Measurements from ENCODE around the gene BLTP3B. TPM values are rescaled to one million over a fixed set of nuclear protein-coding genes. Genes with fewer than 3 reads are reported as not detected.

Gene BLTP3B
- total and polyA plus RNA-seq, 4 experiments from 2014 or later = 11.0 to 16.8 (median 15.5) TPM

- Histone ChIP-seq H3K27ac (ENCODE audit: low read depth, low read length) (no peak overlapping the region), H3K27me3 (ENCODE audit: insufficient read depth, low read length) (no peaks in the 10 kb centered on the region), H3K4me3 (ENCODE audit: low read length in 2 of 2) (no peak overlapping the region), H3K36me3 (ENCODE audit: insufficient read depth, low read length) (no peaks in the 10 kb centered on the region), H3K9me3 (ENCODE audit: control insufficient read depth in 1 of 2, low read length in 2 of 2) (no peaks in the 10 kb centered on the region), H3K4me1 (ENCODE audit: insufficient read depth, low read length) (no peaks in the 10 kb centered on the region)
- POLR2A ChIA-PET (ENCODE audit: partially characterized antibody) = no interaction called here
- no peak for DNase-seq
- no peak overlapping the region for H3K4me3 Mint-ChIP-seq
- peaks cover 0 to 2% (median 0%) of the 10 kb centered on the region in 8 donors for H3K9me3 Mint-ChIP-seq
- CTCF ChIA-PET (ENCODE audit: partially characterized antibody) = interaction anchor here (1.0 kb wide), 1 partner anchor 17 kb away, joined by 3 read pairs; no protein-coding TSS in a partner anchor
- intact Hi-C loops (cut with micrococcal nuclease) = no loop called here
- no peak overlapping the region for H3K27ac Mint-ChIP-seq
- H3K4me1 Mint-ChIP-seq = no peaks in the 10 kb centered on the region
- H3K36me3 Mint-ChIP-seq = peaks cover 16 to 19% of the 10 kb centered on the region in 2 donors
- no peaks in the 10 kb centered on the region for H3K27me3 Mint-ChIP-seq
Observed at GRCh38 chr12:100171248-100171647, 28.6 kb upstream of the BLTP3B start.

GRCh38 chr12:100170313-100170858, 27.7 kb upstream of the BLTP3B start:
- Histone ChIP-seq H3K4me1 (ENCODE audit: insufficient read depth, low read length) (no peaks in the 10 kb centered on the region), H3K9me3 (ENCODE audit: control insufficient read depth in 1 of 2, low read length in 2 of 2) (no peaks in the 10 kb centered on the region), H3K4me3 (ENCODE audit: low read length in 2 of 2) (no peak overlapping the region), H3K27me3 (ENCODE audit: insufficient read depth, low read length) (no peaks in the 10 kb centered on the region), H3K27ac (ENCODE audit: low read depth, low read length) (no peak overlapping the region), H3K36me3 (ENCODE audit: insufficient read depth, low read length) (no peaks in the 10 kb centered on the region)
- CTCF ChIA-PET (ENCODE audit: partially characterized antibody) = interaction anchor here (2.3 kb wide), 1 partner anchor 15 kb away, joined by 11 read pairs; no protein-coding TSS in a partner anchor
- H3K36me3 Mint-ChIP-seq = peaks cover 16 to 19% of the 10 kb centered on the region in 2 donors
- no peak overlapping the region for H3K4me3 Mint-ChIP-seq
- intact Hi-C loops (cut with micrococcal nuclease) = no loop called here
- H3K27me3 Mint-ChIP-seq = no peaks in the 10 kb centered on the region
- no peak for DNase-seq
- H3K27ac Mint-ChIP-seq = no peak overlapping the region
- H3K4me1 Mint-ChIP-seq = peaks cover 0 to 2% (median 0%) of the 10 kb centered on the region in 4 donors
- H3K9me3 Mint-ChIP-seq = peaks cover 0 to 2% (median 0%) of the 10 kb centered on the region in 8 donors
- POLR2A ChIA-PET (ENCODE audit: partially characterized antibody) = no interaction called here

- ChIA-PET CTCF (ENCODE audit: partially characterized antibody) (interaction anchor here (2.3 kb wide), 1 partner anchor 14 kb away, joined by 11 read pairs; no protein-coding TSS in a partner anchor), POLR2A (ENCODE audit: partially characterized antibody) (no interaction called here)
- no peak overlapping the region for H3K4me3 Mint-ChIP-seq
- peaks cover 0 to 2% (median 0%) of the 10 kb centered on the region in 8 donors for H3K9me3 Mint-ChIP-seq
- H3K9me3 ChIP-seq (ENCODE audit: control insufficient read depth in 1 of 2, low read length in 2 of 2) = no peaks in the 10 kb centered on the region
- no peak overlapping the region for H3K27ac ChIP-seq (ENCODE audit: low read depth, low read length)
- H3K36me3 Mint-ChIP-seq = peaks cover 6 to 13% of the 10 kb centered on the region in 2 donors
- peaks cover 0 to 3% (median under 1%) of the 10 kb centered on the region in 4 donors for H3K4me1 Mint-ChIP-seq
- intact Hi-C loops (cut with micrococcal nuclease) = no loop called here
- no peak overlapping the region for H3K4me3 ChIP-seq (ENCODE audit: low read length in 2 of 2)
- no peak for DNase-seq
- no peaks in the 10 kb centered on the region for H3K27me3 Mint-ChIP-seq
- H3K27me3 ChIP-seq (ENCODE audit: insufficient read depth, low read length) = no peaks in the 10 kb centered on the region
- no peaks in the 10 kb centered on the region for H3K4me1 ChIP-seq (ENCODE audit: insufficient read depth, low read length)
- no peak overlapping the region for H3K27ac Mint-ChIP-seq
- H3K36me3 ChIP-seq (ENCODE audit: insufficient read depth, low read length) = no peaks in the 10 kb centered on the region
Observed at GRCh38 chr12:100169345-100169744, 26.7 kb upstream of the BLTP3B start.

- CTCF ChIA-PET (ENCODE audit: partially characterized antibody) = interaction anchor here (2.3 kb wide), 1 partner anchor 13 kb away, joined by 11 read pairs; no protein-coding TSS in a partner anchor
- POLR2A ChIA-PET (ENCODE audit: partially characterized antibody) = interaction anchor here (0.5 kb wide), 1 partner anchor 17 kb away, joined by 3 read pairs; no protein-coding TSS in a partner anchor
Observed at GRCh38 chr12:100168562-100168961, 25.9 kb upstream of the BLTP3B start.

GRCh38 chr12:100166232-100166631, 23.6 kb upstream of the BLTP3B start:
- no peak for DNase-seq
- no peaks in the 10 kb centered on the region for H3K27me3 ChIP-seq (ENCODE audit: insufficient read depth, low read length)
- H3K4me3 Mint-ChIP-seq = no peak overlapping the region
- H3K4me1 Mint-ChIP-seq = peaks cover 7 to 12% (median 9%) of the 10 kb centered on the region in 4 donors
- no peaks in the 10 kb centered on the region for H3K27me3 Mint-ChIP-seq
- peaks cover 5% of the 10 kb centered on the region for H3K4me1 ChIP-seq (ENCODE audit: insufficient read depth, low read length)
- H3K9me3 ChIP-seq (ENCODE audit: control insufficient read depth in 1 of 2, low read length in 2 of 2) = no peaks in the 10 kb centered on the region
- POLR2A ChIA-PET (ENCODE audit: partially characterized antibody) = no interaction called here
- H3K27ac ChIP-seq (ENCODE audit: low read depth, low read length) = no peak overlapping the region
- H3K4me3 ChIP-seq (ENCODE audit: low read length in 2 of 2) = no peak overlapping the region
- H3K27ac Mint-ChIP-seq = no peak overlapping the region
- H3K36me3 Mint-ChIP-seq = peaks cover 0 to 3% of the 10 kb centered on the region in 2 donors
- intact Hi-C loops (cut with micrococcal nuclease) = no loop called here
- CTCF ChIA-PET (ENCODE audit: partially characterized antibody) = interaction anchor here (1.1 to 6.2 kb wide), 2 partner anchors 8 to 12 kb away, joined by 4 to 64 read pairs; no protein-coding TSS in a partner anchor
- H3K36me3 ChIP-seq (ENCODE audit: insufficient read depth, low read length) = no peaks in the 10 kb centered on the region
- peaks cover 0 to 2% (median 0%) of the 10 kb centered on the region in 8 donors for H3K9me3 Mint-ChIP-seq

More at GRCh38 chr12:100168562-100168961, 25.9 kb upstream of the BLTP3B start:
- Histone ChIP-seq H3K4me1 (ENCODE audit: insufficient read depth, low read length) (peaks cover 3% of the 10 kb centered on the region), H3K9me3 (ENCODE audit: control insufficient read depth in 1 of 2, low read length in 2 of 2) (no peaks in the 10 kb centered on the region), H3K36me3 (ENCODE audit: insufficient read depth, low read length) (no peaks in the 10 kb centered on the region), H3K27ac (ENCODE audit: low read depth, low read length) (no peak overlapping the region), H3K4me3 (ENCODE audit: low read length in 2 of 2) (no peak overlapping the region), H3K27me3 (ENCODE audit: insufficient read depth, low read length) (no peaks in the 10 kb centered on the region)
- H3K9me3 Mint-ChIP-seq = peaks cover 0 to 2% (median 0%) of the 10 kb centered on the region in 8 donors
- intact Hi-C loops (cut with micrococcal nuclease) = no loop called here
- peaks cover 6 to 9% (median 6%) of the 10 kb centered on the region in 4 donors for H3K4me1 Mint-ChIP-seq
- peaks cover 4 to 12% of the 10 kb centered on the region in 2 donors for H3K36me3 Mint-ChIP-seq
- H3K27me3 Mint-ChIP-seq = no peaks in the 10 kb centered on the region
- H3K4me3 Mint-ChIP-seq = no peak overlapping the region
- no peak overlapping the region for H3K27ac Mint-ChIP-seq
- DNase-seq = no peak

GRCh38 chr12:100165356-100165755, 22.7 kb upstream of the BLTP3B start:
- POLR2A ChIA-PET (ENCODE audit: partially characterized antibody) = interaction anchor here (0.6 to 3.2 kb wide), 2 partner anchors 16 to 35 kb away, joined by 5 to 13 read pairs; partner anchors contain the start of gene ACTR6
- peaks cover 7 to 12% (median 9%) of the 10 kb centered on the region in 4 donors for H3K4me1 Mint-ChIP-seq

GRCh38 chr12:100164153-100164704, 21.6 kb upstream of the BLTP3B start:
- Mint-ChIP-seq H3K4me1 (peaks cover 7 to 12% (median 9%) of the 10 kb centered on the region in 4 donors), H3K36me3 (peaks cover 0 to 4% of the 10 kb centered on the region in 2 donors), H3K9me3 (no peaks in the 10 kb centered on the region), H3K27ac (peak overlapping the region in 3 of 7 donors; percentile 43 to 88 (median 59)), H3K4me3 (peak overlapping the region; percentile 45 to 77 (median 71)), H3K27me3 (no peaks in the 10 kb centered on the region)
- H3K36me3 ChIP-seq (ENCODE audit: insufficient read depth, low read length) = no peaks in the 10 kb centered on the region
- no peak overlapping the region for H3K4me3 ChIP-seq (ENCODE audit: low read length in 2 of 2)
- intact Hi-C loops (cut with micrococcal nuclease) = loop anchor here (1.0 kb wide), 1 partner anchor 36 kb away; the partner anchor contains the start of gene ACTR6
- H3K27me3 ChIP-seq (ENCODE audit: insufficient read depth, low read length) = no peaks in the 10 kb centered on the region
- CTCF ChIA-PET (ENCODE audit: partially characterized antibody) = interaction anchor here (1.4 to 6.2 kb wide), 3 partner anchors 10 to 25 kb away, joined by 3 to 64 read pairs (median 5); no protein-coding TSS in a partner anchor
- H3K9me3 ChIP-seq (ENCODE audit: control insufficient read depth in 1 of 2, low read length in 2 of 2) = no peaks in the 10 kb centered on the region
- POLR2A ChIA-PET (ENCODE audit: partially characterized antibody) = interaction anchor here (0.6 to 3.2 kb wide), 5 partner anchors 10 to 103 kb away, joined by 3 to 13 read pairs (median 3); partner anchors contain the start of gene ACTR6
- peaks cover 5% of the 10 kb centered on the region for H3K4me1 ChIP-seq (ENCODE audit: insufficient read depth, low read length)
- no peak for DNase-seq
- H3K27ac ChIP-seq (ENCODE audit: low read depth, low read length) = no peak overlapping the region

More at GRCh38 chr12:100165356-100165755, 22.7 kb upstream of the BLTP3B start:
- no peak for DNase-seq
- Histone ChIP-seq H3K4me1 (ENCODE audit: insufficient read depth, low read length) (peaks cover 5% of the 10 kb centered on the region), H3K27me3 (ENCODE audit: insufficient read depth, low read length) (no peaks in the 10 kb centered on the region), H3K27ac (ENCODE audit: low read depth, low read length) (no peak overlapping the region), H3K9me3 (ENCODE audit: control insufficient read depth in 1 of 2, low read length in 2 of 2) (no peaks in the 10 kb centered on the region), H3K36me3 (ENCODE audit: insufficient read depth, low read length) (no peaks in the 10 kb centered on the region), H3K4me3 (ENCODE audit: low read length in 2 of 2) (no peak overlapping the region)
- H3K27ac Mint-ChIP-seq = no peak overlapping the region
- H3K36me3 Mint-ChIP-seq = peaks cover 0 to 3% of the 10 kb centered on the region in 2 donors
- H3K27me3 Mint-ChIP-seq = no peaks in the 10 kb centered on the region
- CTCF ChIA-PET (ENCODE audit: partially characterized antibody) = interaction anchor here (1.1 to 6.2 kb wide), 3 partner anchors 12 to 58 kb away, joined by 3 to 64 read pairs (median 3); no protein-coding TSS in a partner anchor
- no peak overlapping the region for H3K4me3 Mint-ChIP-seq
- H3K9me3 Mint-ChIP-seq = peaks cover 0 to 2% (median 0%) of the 10 kb centered on the region in 8 donors
- intact Hi-C loops (cut with micrococcal nuclease) = no loop called here
